ENCODE measurements around the gene CDH4. TPM values are rescaled to one million over a fixed set of nuclear protein-coding genes. Genes with fewer than 3 reads are reported as not detected.

The CDH4 gene
- total RNA-seq, 2 experiments from 2014 or later, result 0.11 to 0.18 TPM

DNA sequence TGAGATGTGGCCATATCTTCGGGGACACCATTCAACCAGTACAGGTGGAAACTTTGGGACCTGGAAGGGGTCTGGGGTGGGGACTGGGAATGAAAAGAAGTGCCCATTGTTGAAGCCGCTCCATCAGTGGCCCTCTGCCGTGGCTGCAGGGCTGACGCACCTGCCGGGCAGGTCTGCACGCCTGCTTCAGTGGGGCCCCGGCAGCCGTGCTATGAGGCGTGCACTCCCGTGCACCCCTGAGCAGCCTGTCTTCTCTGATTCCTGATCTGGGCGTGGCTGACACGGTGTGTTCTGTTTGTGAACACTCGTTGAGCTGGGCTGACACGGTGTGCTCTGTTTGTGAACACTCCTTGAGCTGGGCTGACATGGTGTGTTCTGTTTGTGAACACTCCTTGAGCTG, 657.8 kb downstream of the CDH4 start:
- ChIA-PET CTCF (no interaction called here), POLR2A (interaction anchor here (0.6 kb wide), 1 partner anchor 523 kb away, joined by 3 read pairs; no protein-coding TSS in a partner anchor)
- no peak overlapping the region for H3K27ac Mint-ChIP-seq
- DNase-seq (no peak), ATAC-seq (no peak)
- TF ChIP-seq, protein P1, sequence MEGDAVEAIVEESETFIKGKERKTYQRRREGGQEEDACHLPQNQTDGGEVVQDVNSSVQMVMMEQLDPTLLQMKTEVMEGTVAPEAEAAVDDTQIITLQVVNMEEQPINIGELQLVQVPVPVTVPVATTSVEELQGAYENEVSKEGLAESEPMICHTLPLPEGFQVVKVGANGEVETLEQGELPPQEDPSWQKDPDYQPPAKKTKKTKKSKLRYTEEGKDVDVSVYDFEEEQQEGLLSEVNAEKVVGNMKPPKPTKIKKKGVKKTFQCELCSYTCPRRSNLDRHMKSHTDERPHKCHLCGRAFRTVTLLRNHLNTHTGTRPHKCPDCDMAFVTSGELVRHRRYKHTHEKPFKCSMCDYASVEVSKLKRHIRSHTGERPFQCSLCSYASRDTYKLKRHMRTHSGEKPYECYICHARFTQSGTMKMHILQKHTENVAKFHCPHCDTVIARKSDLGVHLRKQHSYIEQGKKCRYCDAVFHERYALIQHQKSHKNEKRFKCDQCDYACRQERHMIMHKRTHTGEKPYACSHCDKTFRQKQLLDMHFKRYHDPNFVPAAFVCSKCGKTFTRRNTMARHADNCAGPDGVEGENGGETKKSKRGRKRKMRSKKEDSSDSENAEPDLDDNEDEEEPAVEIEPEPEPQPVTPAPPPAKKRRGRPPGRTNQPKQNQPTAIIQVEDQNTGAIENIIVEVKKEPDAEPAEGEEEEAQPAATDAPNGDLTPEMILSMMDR (IDR thresholded peaks at IDR 0.05), result no peak
- intact Hi-C loops (cut with micrococcal nuclease), result no loop called here
- H3K9me3 Mint-ChIP-seq, result no peaks in the 10 kb centered on the region
- H3K36me3 Mint-ChIP-seq (ENCODE audit: low read depth), result no peaks in the 10 kb centered on the region
- H3K4me3 Mint-ChIP-seq, result no peak overlapping the region
- H3K4me1 Mint-ChIP-seq (ENCODE audit: low read depth), result no peaks in the 10 kb centered on the region
- H3K27me3 Mint-ChIP-seq, result no peaks in the 10 kb centered on the region

DNA sequence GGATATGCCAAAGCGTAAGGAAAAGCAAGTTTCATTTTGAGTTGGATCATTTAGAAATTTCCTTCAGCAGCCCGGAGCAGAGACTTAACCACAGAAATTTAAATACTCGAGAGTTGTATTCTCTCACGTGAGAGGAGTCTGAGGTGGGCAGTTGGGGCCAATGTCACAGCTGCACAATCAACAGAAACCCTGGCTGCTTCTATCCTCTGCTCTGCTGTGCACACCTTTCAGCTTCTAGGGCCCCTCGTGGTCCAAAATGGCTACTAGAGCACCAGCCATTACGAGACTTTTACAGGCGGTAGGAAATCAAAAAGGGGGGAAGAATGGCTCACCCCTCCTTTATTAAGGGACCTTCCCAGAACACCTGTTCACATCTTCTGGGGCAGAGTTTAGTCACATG, 659.8 kb downstream of the CDH4 start:
- POLR2A ChIA-PET, result no interaction called here
- intact Hi-C loops (cut with micrococcal nuclease), result no loop called here
- H3K27ac Mint-ChIP-seq, result no peak overlapping the region
- ATAC-seq (no peak), DNase-seq (no peak)
- TF ChIP-seq, protein P1 (IDR thresholded peaks at IDR 0.05), result no peak
- H3K4me1 Mint-ChIP-seq (ENCODE audit: low read depth), result no peaks in the 10 kb centered on the region
- H3K9me3 Mint-ChIP-seq, result no peaks in the 10 kb centered on the region
- CTCF ChIA-PET, result no interaction called here
- H3K36me3 Mint-ChIP-seq (ENCODE audit: low read depth), result no peaks in the 10 kb centered on the region
- H3K4me3 Mint-ChIP-seq, result no peak overlapping the region
- peaks cover 1% of the 10 kb centered on the region for H3K27me3 Mint-ChIP-seq

GRCh38 chr20:61912665-61913422, 660.8 kb downstream of the CDH4 start:
- ChIA-PET CTCF (no interaction called here), POLR2A (no interaction called here)
- peak; percentile 65 for ATAC-seq

GRCh38 chr20:61913423-61914225, 661.6 kb downstream of the CDH4 start:
- ATAC-seq (no peak), DNase-seq (no peak)
- peaks cover 2% of the 10 kb centered on the region for H3K27me3 Mint-ChIP-seq
- intact Hi-C loops (cut with micrococcal nuclease), result no loop called here
- H3K4me1 Mint-ChIP-seq (ENCODE audit: low read depth), result no peaks in the 10 kb centered on the region
- CTCF ChIA-PET, result no interaction called here
- TF ChIP-seq, protein P1 (IDR thresholded peaks at IDR 0.05), result no peak
- H3K27ac Mint-ChIP-seq, result no peak overlapping the region
- no peaks in the 10 kb centered on the region for H3K9me3 Mint-ChIP-seq
- H3K36me3 Mint-ChIP-seq (ENCODE audit: low read depth), result no peaks in the 10 kb centered on the region
- POLR2A ChIA-PET, result no interaction called here
- H3K4me3 Mint-ChIP-seq, result no peak overlapping the region

More at GRCh38 chr20:61912665-61913422, 660.8 kb downstream of the CDH4 start:
- Mint-ChIP-seq H3K9me3 (no peaks in the 10 kb centered on the region), H3K4me1 (ENCODE audit: low read depth) (no peaks in the 10 kb centered on the region), H3K36me3 (ENCODE audit: low read depth) (no peaks in the 10 kb centered on the region), H3K27ac (no peak overlapping the region), H3K27me3 (peaks cover 2% of the 10 kb centered on the region), H3K4me3 (no peak overlapping the region)
- intact Hi-C loops (cut with micrococcal nuclease), result no loop called here
- TF ChIP-seq, protein P1 (IDR thresholded peaks at IDR 0.05), result no peak
- DNase-seq, result peak; percentile 24

GRCh38 chr20:61915101-61915500, 663.0 kb downstream of the CDH4 start:
- ChIA-PET POLR2A (no interaction called here), CTCF (no interaction called here)
- intact Hi-C loops (cut with micrococcal nuclease), result no loop called here
- no peak overlapping the region for H3K4me3 Mint-ChIP-seq
- no peaks in the 10 kb centered on the region for H3K9me3 Mint-ChIP-seq
- no peaks in the 10 kb centered on the region for H3K4me1 Mint-ChIP-seq (ENCODE audit: low read depth)
- peaks cover 2% of the 10 kb centered on the region for H3K27me3 Mint-ChIP-seq
- ATAC-seq (no peak), DNase-seq (no peak)
- H3K36me3 Mint-ChIP-seq (ENCODE audit: low read depth), result no peaks in the 10 kb centered on the region
- no peak overlapping the region for H3K27ac Mint-ChIP-seq
- TF ChIP-seq, protein P1 (IDR thresholded peaks at IDR 0.05), result no peak
